ENCODE measurements around the gene ACSF2.
"Not testable (repeated sequence)": the region's sequence is repeated elsewhere in the genome, so short reads cannot be mapped to it uniquely, and the experiment has no call there.

Gene ACSF2

GRCh38 chr17:50412188-50412732 is 13.8 kb upstream of the ACSF2 start:
- DNase-seq, result no peak

DNA sequence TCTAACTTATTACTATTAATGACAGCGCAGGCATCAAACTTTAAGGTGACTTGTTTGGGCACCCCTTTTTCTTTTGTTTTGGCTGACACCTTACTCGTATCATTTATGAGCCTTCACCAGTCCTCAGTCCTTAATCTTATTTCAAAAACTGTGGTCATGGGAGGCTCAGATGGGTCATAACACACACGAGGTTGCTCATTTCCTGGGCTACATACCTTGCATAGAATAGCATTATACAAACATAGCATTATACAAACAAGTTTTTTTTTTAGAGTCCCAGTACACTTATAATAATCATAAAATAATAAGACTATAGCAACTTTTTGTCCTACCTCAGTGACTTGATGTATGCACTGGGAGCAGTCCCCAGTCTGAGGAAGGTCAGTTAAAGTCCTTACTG is 11.2 kb upstream of the ACSF2 start:
- no peak for DNase-seq

DNA sequence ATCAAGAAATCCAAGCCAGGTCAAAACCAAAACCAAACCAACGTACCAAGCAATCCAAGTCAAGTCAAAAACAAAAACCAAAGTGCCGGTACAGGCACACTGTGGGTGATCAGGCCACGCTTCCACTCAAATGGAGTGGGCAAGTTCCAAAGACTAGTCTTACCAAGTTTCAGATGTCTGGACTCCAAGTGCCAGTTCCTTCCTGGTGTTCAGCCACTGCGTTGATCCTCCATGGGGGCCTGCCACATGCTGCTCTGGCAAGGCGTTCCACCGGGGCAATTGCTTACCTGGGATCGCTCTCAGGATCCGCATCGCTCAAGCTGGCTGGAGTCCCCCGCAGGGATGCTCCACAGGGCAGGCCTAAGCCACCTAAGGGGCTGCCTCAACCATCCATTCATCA is 6.4 kb upstream of the ACSF2 start:
- DNase-seq, result not testable (repeated sequence)

- DNase-seq, result no peak
Measured at GRCh38 chr17:50420419-50421112, 5.5 kb upstream of the ACSF2 start.

DNA sequence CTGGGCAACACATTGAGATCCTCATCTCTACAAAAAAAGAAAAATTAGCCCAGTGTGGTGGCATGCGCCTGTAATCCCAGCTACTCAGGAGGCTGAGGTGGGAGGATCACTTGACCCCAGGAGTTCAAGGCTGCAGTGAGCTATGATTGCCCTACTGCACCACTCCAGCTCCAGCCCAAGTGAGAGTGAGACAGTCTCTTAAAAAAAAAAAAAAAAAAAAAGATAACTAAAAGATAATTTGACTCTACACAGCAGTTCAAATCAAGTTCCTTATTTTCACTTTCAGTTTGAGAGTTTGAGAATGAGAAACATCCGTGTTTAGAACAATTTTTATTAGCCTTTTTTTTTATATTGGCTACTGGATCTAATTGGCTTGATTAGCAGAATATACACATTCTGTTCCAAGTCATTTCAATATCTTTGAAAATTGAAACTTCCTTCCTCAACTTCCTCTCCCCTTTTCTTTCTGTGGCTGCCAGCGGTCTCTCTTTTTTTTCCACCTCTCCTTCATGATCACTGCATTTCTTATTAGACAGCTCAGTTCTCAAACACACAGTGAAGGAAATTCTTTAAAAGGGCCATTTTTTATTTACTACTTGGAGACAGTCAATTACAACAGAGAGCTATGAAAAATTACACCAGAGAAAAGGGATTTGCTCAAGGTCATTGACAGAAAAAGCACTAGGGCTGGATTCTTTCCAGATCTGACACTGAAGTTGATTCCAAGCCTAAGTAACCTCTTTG is 4.5 kb upstream of the ACSF2 start:
- DNase-seq, result peak; percentile 25

GRCh38 chr17:50422738-50423137 is 3.3 kb upstream of the ACSF2 start:
- DNase-seq, result no peak

GRCh38 chr17:50423553-50424159 is 2.4 kb upstream of the ACSF2 start:
- no peak for DNase-seq

DNA sequence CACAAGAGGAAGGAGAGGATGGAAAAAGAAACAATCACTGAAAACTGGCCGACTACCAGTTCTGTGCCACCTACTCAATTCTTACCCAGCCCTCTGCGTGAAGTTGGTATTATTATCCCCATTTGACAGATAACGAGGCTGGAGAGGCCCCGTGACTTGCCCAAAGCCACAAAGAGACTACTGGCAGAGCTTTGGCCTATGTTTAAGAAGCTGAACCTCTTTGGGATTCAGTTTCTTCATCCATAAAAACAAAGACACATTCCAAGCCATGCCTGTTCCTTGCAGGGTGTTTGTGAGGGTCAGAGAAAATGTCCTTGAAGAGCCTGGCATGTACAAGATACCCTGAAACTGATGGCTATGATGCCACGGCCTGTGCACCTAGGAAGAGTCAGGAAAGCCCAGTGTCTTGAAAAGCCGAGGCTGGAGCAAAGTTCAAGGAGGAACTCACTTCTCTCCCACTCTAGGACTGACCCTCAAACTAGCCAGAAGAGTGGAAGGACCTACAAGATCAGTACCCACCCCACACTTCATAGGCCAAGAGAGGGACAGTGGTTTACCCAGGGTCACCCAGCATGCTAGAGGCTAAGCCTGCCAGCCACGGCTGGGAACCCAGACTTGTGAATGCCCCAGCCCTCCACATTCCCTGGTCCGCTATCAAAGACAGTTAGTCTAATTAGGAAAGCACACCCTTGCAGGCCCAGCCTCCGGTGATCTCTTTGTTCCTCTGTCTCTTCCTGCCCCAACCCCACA is 1.6 kb upstream of the ACSF2 start:
- DNase-seq, result no peak

DNA sequence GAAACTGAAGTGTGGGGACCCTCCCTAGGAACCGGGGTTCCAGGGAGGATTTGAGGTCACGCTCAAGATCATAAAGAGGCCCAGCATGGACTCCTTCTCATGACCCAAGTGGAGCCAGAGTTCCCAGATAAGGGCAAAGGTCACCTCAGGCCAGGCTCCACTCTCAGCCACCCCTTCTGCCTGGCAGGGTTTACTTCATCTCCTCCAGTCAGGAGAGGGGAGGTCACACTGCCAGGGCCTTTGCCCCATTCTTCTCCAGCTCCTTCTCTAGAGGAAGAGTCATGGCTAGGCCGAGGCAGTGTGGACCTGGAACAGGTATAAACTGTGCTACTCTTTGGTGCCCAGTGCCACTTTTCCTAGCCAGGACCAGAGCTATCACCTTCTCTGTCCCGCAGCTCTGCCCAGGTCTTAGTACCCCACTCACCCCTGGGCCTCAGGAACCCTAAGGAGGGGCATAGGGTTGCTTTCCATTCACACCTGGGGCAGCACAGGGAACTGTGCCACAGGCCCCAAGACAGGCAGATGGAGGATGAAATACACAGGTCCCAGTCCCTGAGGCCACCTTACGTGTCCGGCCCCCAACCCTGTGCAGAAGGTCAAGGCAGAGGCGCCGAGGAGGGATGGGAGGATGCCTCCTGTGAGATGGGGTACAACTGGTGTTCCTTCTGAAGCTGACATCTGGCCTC is 879 bp upstream of the ACSF2 start:
- DNase-seq, result no peak

GRCh38 chr17:50426472-50426782 is 409 bp downstream of the ACSF2 start:
- DNase-seq, result no peak

DNA sequence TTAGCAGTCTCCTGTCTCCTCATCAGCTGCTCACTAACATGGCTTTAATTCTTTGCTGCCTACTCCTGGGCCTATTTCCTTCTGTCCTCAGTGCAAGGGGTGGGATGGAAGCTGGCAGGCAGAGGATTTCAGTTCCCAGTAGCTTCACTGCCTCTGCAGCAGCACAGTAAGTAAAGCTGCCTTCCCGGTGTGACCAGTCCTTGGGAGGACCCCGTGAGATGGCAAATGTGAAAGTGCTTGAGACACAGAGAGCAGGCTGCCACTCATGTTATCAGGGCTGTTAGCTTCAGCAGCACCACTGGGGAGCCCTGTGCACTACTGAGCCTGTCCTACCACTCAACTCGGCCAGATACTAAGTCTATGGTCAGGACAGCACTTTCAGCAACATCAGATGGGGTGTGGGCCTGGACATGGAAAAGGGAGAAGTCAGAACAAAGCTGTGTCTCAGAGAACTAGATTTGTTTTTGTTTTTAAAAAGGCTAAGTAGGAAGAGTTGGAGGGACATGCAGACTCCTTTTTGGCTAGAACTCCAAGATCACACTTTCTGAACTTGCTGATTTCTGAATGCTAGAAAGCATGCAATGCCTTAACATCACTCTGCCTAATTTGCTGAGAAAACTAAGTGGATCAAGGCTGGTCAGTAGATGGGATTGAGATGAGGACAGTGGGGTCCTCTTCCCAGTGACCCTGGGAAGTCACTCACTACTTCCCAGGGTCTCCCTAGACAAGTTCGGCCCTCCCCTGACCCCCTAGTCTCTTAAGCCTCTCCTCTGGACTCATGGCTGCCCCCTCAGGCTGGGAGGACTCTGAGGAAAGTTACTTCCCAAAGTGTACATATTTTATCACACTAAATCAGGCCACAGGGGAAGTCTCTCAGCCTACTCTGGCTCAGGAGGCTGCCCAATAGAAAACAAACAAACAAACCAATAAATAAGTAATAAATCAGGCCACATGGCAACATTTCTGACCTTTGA is 1.1 kb downstream of the ACSF2 start:
- no peak for DNase-seq

- DNase-seq, result not testable (repeated sequence)
Measured at GRCh38 chr17:50428126-50428525, 2.1 kb downstream of the ACSF2 start.

- DNase-seq, result no peak
Measured at GRCh38 chr17:50428831-50429424, 2.9 kb downstream of the ACSF2 start.

DNA sequence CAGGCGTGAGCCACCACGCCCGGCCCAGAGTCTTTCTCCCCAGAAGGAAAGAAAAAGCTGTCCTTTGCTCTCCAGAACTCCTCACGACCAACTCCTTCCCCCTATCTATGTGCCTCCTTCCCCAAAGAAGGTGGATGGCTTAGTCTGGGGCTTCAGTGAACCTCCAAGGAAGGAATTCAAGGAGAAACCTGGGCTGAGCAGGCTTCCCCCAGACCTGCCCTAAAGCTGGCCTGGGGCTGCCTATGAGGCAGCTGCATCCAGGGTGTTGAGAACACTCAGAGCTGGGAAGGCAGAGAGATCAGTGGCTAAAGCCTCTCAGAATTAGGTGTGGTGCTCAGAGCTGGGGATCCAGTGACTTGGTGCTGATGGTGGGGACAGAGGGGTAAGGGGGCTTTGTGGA is 3.8 kb downstream of the ACSF2 start:
- no peak for DNase-seq

DNA sequence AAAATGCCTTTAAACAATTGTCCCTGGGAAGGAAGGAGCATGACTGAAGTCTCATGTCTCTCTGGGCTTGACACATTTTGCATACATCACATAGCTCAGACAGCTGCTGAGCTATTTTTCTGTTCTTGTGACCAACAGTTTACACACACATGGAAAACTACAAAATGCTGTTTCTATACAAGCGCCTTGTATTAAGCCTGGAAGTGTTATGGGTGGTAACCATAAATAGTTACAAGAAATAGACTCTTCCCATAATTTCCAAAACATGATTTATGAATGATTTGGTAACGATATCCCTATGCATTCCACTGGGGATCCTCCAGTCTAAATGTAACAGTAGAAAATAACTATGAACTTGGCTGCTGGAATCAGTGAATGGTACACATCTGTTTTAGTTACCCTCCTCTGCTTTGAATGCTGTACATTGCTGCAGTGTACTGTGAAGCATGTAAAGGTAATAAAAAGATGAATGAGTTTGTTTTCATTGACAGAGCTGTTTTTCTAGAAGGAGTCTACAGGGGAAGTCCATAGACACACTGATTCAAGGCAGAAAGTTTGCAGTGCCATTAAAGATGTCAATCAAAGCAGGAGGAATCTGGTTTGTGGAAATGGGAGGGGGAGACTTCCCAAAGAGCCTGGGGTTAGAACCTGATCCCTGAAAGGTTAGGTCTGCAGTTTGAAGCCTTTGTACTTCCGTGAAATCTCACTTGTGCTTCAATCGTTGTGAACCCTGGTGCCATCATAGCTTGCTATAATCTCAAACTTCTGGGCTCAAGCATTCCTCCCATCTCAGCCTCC is 5.0 kb downstream of the ACSF2 start:
- DNase-seq, result no peak

GRCh38 chr17:50432125-50432762 is 6.2 kb downstream of the ACSF2 start:
- DNase-seq, result no peak

GRCh38 chr17:50437409-50437808 is 11.4 kb downstream of the ACSF2 start:
- no peak for DNase-seq

DNA sequence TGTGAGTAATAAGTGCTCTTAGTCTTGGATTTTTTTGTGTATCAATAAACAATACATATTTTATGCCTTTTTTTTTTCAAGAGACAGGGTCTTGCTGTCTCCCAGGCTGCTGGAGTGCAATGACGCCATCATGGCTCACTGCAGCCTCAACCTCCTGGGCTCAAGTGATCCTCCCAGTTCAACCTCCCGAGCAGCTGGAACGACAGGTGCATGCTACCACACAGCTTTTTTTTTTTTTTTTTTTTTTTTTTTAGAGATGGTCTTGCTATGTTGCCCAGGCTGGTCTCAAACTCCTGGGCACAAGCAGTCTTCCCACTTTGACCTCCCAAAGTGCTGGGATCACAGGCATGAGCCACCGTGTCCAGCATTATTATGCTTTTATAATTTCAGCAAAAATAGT is 13.0 kb downstream of the ACSF2 start:
- no peak for DNase-seq

DNA sequence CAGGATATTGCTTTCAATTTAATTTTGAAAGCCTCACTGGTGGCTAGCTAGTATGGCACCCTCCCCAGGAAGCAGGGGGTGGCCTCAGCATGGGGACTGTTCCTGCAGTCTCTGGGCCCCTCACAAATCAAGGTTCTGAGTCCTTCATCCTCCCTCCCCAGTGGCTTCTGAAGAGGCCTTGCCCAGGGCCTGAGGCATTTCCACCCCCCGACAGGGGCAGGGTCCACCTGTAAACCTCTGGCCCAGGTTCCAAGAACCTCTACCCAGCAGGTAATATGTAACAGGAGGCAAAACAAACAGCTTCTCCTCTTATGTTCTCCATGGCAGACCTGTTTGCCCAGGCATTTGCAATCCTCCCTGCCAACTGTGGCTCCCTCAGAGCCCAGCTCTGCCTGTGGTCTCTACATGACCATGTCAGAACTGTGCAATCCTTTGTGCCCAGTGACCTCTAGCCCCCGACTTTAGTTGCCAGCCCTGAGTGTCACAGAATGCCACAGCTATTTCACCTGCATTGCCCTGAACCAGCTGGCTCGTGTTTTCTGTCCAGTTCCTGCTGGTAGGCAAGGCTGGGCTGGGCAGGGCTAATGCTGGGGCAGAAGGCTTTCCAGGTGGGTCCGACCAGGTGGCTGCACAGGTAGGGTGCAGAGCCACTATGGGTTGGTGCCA is 14.3 kb downstream of the ACSF2 start:
- peak; percentile 81 for DNase-seq

Measured in DMS79 treated with DMSO at 0.1 percent for 48 hours (cell line).